Heart left ventricle (tissue), 16 donors: ENCODE data around the gene DUSP7. TPM values are rescaled to one million over a fixed set of nuclear protein-coding genes. Genes with fewer than 3 reads are reported as not detected.

Experiments used
- ATAC-seq, 4 donors: fragments of 200-7000 bp; cut with Tn5 transposase; one replicate each; pipeline ENCODE4 v1.9.1; 2020 to 2022; ENCODE audit warnings: moderate library complexity in 4 of 4, mild to moderate bottlenecking in 3 of 4, moderate number of reproducible peaks in 1 of 4
- DNase-seq, 5 donors: peaks; one replicate each; pipeline ENCODE4 v3.0.0-alpha.2; 2020
- H3K27ac ChIP-seq, 12 donors: fragments of 200-600 bp; sonication (generic) in 4 of 12; one replicate each; pipeline versions ENCODE4 v1.5.0 to v1.8.0; 2016 to 2022; ENCODE audit warnings: mild to moderate bottlenecking in 2 of 12
- H3K27me3 ChIP-seq, 9 donors: fragments of 200-600 bp; sonication (generic) in 2 of 9; one replicate each; pipeline versions ENCODE4 v1.5.1 to v1.8.0; 2016 to 2022; ENCODE audit warnings: mild to moderate bottlenecking in 3 of 9
- H3K36me3 ChIP-seq, 9 donors: fragments of 200-600 bp; sonication (generic) in 2 of 9; one replicate each; pipeline versions ENCODE4 v1.5.0 to v1.8.0; 2018 to 2022; ENCODE audit warnings: mild to moderate bottlenecking in 2 of 9
- H3K4me1 ChIP-seq, 12 donors: fragments of 200-600 bp; sonication (generic) in 4 of 12; one replicate each; pipeline versions ENCODE4 v1.5.0 to v1.8.0; 2016 to 2022; ENCODE audit warnings: mild to moderate bottlenecking in 3 of 12
- H3K4me3 ChIP-seq, 12 donors: fragments of 200-600 bp; sonication (generic) in 4 of 12; one replicate each; pipeline versions ENCODE4 v1.5.0 to v1.8.0; 2017 to 2022; ENCODE audit warnings: mild to moderate bottlenecking in 9 of 12, moderate library complexity in 4 of 12
- H3K9me3 ChIP-seq, 12 donors: fragments of 200-600 bp; sonication (generic) in 4 of 12; one replicate each; pipeline versions ENCODE4 v1.5.0 to v1.8.0; 2016 to 2022; ENCODE audit warnings: mild to moderate bottlenecking in 1 of 12
- POLR2A ChIP-seq, 2 donors: fragments of 450-650 bp; IDR thresholded peaks; one replicate each; pipeline ENCODE4 v1.6.1; 2017; ENCODE audit warnings: antibody characterized with exemption in 2 of 2, mild to moderate bottlenecking in 2 of 2, moderate library complexity in 2 of 2
- WGBS, 4 donors: extraction: QIAGEN DNeasy Blood & Tissue Kit in 2 of 4; methylation state at CpG; one replicate each; pipeline versions ENCODE4 v1.1.5 to v1.1.7; 2013 to 2018; 5-methylcytosine and 5-hydroxymethylcytosine counted together
- intact Hi-C, 10 donors: fragments of 100-400 bp; cut with DNase I; formaldehyde crosslinking; loops; one replicate each; pipeline versions ENCODE4 v1.11.1 to v1.14.2; 2022
- polyA plus RNA-seq, 2 donors: library from polyadenylated mRNA; stranded (reverse); fragments of 200-250 nt; gene quantifications; one replicate each; pipeline ENCODE4 v1.2.3, GENCODE V29; 2013
- total RNA-seq, 9 donors: library from RNA; depleted of rRNA in 2 of 9; stranded (reverse); fragments of >200 nt in 2 of 9; fragmentation: NEBNext Ultra II Directional in 3 of 9; extraction: Animal tissue kit (Norgen Biotek cat#: 25700) in 3 of 9; gene quantifications; one replicate each; pipeline versions ENCODE4 v1.1.0 to v1.2.4, GENCODE V29; 2016 to 2023
- TF ChIP-seq, protein P1 (sequence below), 12 donors: fragments of 200-600 bp; sonication (generic) in 4 of 12; IDR thresholded peaks; one replicate each; pipeline versions ENCODE4 v1.5.0 to v1.8.0; 2018 to 2022; ENCODE audit warnings: antibody characterized with exemption in 12 of 12, mild to moderate bottlenecking in 5 of 12
- donor health status: ischemic (EF 13 %, LVEDD 7.1; RV severe dilation, severe dysfunction).
- donor health status: healthy with polysubstance abuse.
- donor health status: DM: no; HTN: yes; CAD: no.
- donor health status: DM: no; HTN: no; CAD: no.
- donor health status: ischemic (EF 25% LVEDD 6.9; RV normal size, moderate dysfunction).
- donor health status: ischemic (EF 25% LVEDD 5.7; RV mildly dilated, moderate dysfunction).
- donor health status: healthy.
- donor health status: DM: yes; HTN: yes; CAD: no.
- donor health status: ischemic (EF 35%, LVEDD 5.7; RV mildly dilated, moderate dysfunction).
- donor health status: nonischemic (EF 11% LVEDD 7.7; RV severe dilation, severe dysfunction).
- donor health status: DM: yes; HTN: yes; CAD: no.
- donor health status: PGD.
- donor health status: ischemic (EF 29% LVEDD 5.4; RV normal size, mild dysfunction).
- donor health status: nonischemic (EF 23%, LVEDD 6.1; RV moderate dilation, normal function).

Gene DUSP7
- total and polyA plus RNA-seq, 11 donors, result 9.2 to 33.2 (median 20.7) TPM

DNA sequence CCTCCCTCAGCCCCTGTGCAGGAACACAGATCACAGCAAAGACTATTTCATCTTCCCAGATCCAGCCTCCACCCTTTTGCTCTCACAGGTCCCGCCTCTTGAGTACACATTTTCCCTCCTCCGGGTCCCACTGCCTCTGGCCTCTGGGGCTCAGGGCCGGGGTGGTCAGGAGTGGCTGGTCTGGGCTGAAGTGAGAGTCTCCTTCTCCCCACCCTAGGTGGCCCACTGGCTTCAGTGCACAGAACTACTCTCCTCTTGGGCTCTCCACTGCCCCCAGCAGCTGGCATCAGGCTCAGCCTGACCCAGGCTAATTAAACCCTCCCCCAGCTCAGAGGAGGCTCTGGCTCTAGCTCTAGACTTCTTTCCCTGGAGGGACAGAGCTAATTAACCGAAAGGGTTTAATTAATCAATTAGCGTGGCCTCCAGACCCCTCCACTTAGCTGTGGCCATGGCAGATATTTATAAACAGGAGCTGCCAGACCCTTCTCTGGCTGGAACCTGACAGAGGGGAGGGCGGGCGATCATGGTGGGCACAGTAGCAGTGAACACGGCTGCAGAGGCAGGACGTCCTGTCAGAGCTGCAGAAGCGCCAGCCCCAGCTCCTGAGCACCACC lies 15.1 kb downstream of the DUSP7 start:
- ATAC-seq (peak; percentile 14 to 40 (median 24)), DNase-seq (no peak)
- no peaks in the 10 kb centered on the region for H3K27me3 ChIP-seq
- no peak for TF ChIP-seq POLR2A (IDR thresholded peaks at IDR 0.05)
- TF ChIP-seq, protein P1, sequence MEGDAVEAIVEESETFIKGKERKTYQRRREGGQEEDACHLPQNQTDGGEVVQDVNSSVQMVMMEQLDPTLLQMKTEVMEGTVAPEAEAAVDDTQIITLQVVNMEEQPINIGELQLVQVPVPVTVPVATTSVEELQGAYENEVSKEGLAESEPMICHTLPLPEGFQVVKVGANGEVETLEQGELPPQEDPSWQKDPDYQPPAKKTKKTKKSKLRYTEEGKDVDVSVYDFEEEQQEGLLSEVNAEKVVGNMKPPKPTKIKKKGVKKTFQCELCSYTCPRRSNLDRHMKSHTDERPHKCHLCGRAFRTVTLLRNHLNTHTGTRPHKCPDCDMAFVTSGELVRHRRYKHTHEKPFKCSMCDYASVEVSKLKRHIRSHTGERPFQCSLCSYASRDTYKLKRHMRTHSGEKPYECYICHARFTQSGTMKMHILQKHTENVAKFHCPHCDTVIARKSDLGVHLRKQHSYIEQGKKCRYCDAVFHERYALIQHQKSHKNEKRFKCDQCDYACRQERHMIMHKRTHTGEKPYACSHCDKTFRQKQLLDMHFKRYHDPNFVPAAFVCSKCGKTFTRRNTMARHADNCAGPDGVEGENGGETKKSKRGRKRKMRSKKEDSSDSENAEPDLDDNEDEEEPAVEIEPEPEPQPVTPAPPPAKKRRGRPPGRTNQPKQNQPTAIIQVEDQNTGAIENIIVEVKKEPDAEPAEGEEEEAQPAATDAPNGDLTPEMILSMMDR (IDR thresholded peaks at IDR 0.05), result peak in 6 of 12 donors; percentile 23 to 42 (median 30)
- no peaks in the 10 kb centered on the region for H3K36me3 ChIP-seq
- intact Hi-C loops, result loop anchor here in 1 of 10 donors (1.0 kb wide), 1 partner anchor 21 kb away; no protein-coding TSS in a partner anchor
- peaks cover 1 to 37% (median 24%) of the 10 kb centered on the region in 12 donors for H3K4me1 ChIP-seq
- peak overlapping the region in 10 of 12 donors; percentile 39 to 89 (median 83) for H3K27ac ChIP-seq
- 75 to 82% (median 76%) methylated on average over 10 of the region's 10 CpGs for WGBS, 4 donors
- no peak overlapping the region for H3K4me3 ChIP-seq
- H3K9me3 ChIP-seq, result no peaks in the 10 kb centered on the region

DNA sequence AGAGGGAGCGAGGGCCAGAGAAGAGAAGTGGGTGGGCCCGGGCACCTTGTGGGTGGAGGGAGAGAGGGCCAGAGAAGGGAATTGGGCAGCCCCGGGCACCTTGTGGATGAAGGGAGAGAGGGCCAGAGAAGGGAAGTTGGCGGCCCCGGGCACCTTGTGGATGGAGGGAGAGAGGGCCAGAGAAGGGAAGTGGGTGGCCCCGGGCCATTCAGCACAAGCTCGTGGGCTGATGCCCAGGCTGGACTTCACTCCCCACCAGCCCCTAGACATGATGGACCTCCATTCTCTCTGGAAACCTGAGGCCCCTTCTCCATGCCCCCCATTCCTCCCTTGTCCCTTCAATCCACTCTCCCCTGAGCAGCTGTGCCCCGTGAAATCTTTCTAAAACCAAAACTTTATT lies 15.8 kb downstream of the DUSP7 start:
- DNase-seq (no peak), ATAC-seq (no peak)
- Histone ChIP-seq H3K36me3 (no peaks in the 10 kb centered on the region), H3K4me1 (peaks cover 0 to 33% (median 20%) of the 10 kb centered on the region in 12 donors), H3K27me3 (no peaks in the 10 kb centered on the region), H3K9me3 (no peaks in the 10 kb centered on the region), H3K4me3 (no peak overlapping the region), H3K27ac (peak overlapping the region in 11 of 12 donors; percentile 31 to 89 (median 83))
- 81 to 93% (median 85%) methylated on average over 8 of the region's 8 CpGs for WGBS, 4 donors
- TF ChIP-seq POLR2A (IDR thresholded peaks at IDR 0.05), result no peak
- TF ChIP-seq, protein P1 (IDR thresholded peaks at IDR 0.05), result no peak
- intact Hi-C loops, result no loop called here

DNA sequence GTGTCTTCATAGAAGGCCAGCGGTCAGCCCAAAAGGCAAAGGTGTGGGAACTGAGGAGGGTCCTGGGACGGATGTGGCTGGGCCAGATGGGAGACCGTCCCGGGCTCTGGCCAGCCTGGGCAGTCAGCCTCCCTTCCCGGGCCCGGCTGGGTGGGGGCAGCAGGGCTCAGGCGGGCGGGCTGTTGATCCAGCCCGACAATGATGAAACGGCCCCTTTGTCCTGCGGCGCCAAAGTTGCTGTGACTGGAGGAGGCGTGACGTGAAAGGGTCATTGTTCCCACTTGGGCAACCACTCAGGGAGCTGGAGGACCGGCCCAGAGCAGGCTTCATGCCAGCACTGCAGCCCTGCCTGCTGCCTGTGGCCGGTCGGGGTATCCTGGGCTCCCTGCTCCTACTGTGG lies 16.5 kb downstream of the DUSP7 start:
- WGBS, 4 donors, result 32 to 54% (median 40%) methylated on average over 9 to 17 of the region's 17 CpGs
- Histone ChIP-seq H3K36me3 (no peaks in the 10 kb centered on the region), H3K4me1 (peaks cover 0 to 33% (median 20%) of the 10 kb centered on the region in 12 donors), H3K9me3 (no peaks in the 10 kb centered on the region), H3K27me3 (no peaks in the 10 kb centered on the region), H3K27ac (peak overlapping the region; percentile 70 to 91 (median 83)), H3K4me3 (no peak overlapping the region)
- intact Hi-C loops, result no loop called here
- DNase-seq, result peak; percentile 87 to 92 (median 89)
- ATAC-seq, result peak; percentile 84 to 91 (median 86)
- TF ChIP-seq, protein P1 (IDR thresholded peaks at IDR 0.05), result no peak
- TF ChIP-seq POLR2A (IDR thresholded peaks at IDR 0.05), result peak in 1 of 2 donors; percentile 57

DNA sequence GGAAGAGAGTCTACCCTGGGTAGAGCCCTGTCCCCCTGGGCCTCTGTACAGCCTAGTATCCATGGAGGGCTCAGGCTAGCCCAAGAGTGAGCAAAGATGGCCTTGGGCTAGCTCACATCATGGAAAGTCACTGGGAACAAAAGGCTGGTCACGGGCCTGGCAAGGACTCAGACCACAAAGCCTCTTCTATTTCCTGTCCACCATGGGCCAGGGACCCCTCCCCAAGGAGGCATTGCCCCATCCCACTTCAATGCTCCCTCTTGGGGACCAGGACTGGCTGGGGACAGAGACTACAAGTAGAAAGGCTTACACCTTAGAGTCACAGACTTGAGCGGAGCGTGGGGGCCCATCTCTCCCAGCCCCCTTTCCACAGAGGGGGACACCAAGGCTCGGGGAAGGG lies 16.9 kb downstream of the DUSP7 start:
- Histone ChIP-seq H3K27me3 (no peaks in the 10 kb centered on the region), H3K27ac (peak overlapping the region; percentile 70 to 91 (median 83)), H3K4me1 (peaks cover 0 to 33% (median 20%) of the 10 kb centered on the region in 12 donors), H3K36me3 (no peaks in the 10 kb centered on the region), H3K4me3 (no peak overlapping the region), H3K9me3 (no peaks in the 10 kb centered on the region)
- intact Hi-C loops, result no loop called here
- no peak for TF ChIP-seq POLR2A (IDR thresholded peaks at IDR 0.05)
- TF ChIP-seq, protein P1 (IDR thresholded peaks at IDR 0.05), result no peak
- DNase-seq, result no peak
- 78 to 87% (median 84%) methylated on average over 4 of the region's 4 CpGs for WGBS, 4 donors
- no peak for ATAC-seq
